Superior temporal gyrus (tissue), 1 donor: Measurements from ENCODE around the gene DNAJB5.

Experiments
- DNase-seq: peaks from one replicate; pipeline ENCODE4 v3.0.0-alpha.2; 2016; ENCODE audit errors: extremely low spot score

The DNAJB5 gene

DNA sequence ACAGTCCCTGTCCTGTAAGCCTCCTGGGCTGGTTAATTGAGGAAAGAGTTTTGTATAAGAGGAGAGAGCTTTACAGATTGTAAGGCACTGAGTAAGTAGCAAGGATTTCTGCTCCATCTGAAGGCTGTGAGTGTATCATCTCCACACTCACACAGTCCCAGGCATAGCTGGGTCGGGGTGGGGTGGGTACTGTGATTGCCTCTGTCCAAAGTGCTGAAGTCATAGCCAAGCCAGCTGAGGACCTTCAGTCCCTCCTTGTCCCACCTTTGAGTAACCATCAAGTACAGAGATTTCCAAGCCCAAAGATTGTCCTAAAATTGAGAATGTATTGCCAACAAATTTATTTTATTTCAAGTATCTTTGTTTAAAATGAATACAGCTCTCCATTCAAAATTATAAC, 5.5 kb upstream of the DNAJB5 start:
- DNase-seq = no peak

DNA sequence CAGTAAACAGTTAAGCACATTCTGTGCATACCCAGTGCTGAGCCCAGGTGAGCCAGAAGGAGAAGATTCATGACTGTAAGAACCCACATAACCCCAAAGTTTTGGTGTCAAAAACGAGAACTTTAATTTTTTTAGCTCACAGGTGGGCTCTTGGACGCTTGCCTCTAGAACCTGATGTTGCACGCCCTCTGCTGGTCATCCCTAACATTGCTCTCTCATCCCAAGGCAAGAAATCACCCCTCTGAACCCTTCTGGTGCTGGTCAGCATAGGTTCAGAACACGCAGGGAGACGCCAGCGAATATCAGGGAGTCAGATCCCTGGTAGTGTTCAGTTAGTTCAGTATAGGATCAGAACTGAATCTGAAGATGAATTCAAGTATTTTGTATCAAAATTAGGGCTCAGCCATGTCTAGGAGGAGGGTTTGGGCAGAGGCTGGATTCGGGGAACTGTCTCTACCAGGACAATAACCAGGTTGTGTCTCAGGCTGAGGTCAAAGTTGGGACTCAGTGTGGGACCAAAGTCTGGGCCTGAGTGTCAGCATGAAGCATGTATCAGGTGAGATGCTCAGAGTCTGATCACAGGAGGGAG, 4.1 kb upstream of the DNAJB5 start:
- peak; percentile 84 for DNase-seq

DNA sequence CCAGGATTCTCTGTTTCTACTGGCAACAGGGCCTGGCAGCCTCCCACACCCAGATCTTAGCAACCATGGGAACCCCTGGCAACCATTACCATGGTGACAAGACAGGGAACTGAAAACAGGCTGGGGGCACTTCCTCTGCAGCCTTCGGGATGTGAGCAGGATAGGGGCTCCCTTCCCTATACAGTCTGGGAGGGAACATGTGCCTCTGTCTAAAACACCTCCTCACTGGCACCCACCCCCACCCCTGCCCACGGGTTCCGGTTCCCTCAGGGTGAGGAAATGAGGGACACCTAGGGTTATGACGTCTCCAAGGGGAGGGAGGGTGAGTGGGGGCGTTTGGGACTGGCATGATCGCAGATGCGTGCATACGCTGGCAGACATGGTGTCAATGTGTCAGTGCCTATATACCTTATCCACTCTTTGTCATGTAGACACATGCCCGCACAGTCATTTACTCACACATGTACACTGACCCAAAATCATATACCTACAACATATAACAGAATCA, 3.0 kb upstream of the DNAJB5 start:
- DNase-seq = peak; percentile 80

DNA sequence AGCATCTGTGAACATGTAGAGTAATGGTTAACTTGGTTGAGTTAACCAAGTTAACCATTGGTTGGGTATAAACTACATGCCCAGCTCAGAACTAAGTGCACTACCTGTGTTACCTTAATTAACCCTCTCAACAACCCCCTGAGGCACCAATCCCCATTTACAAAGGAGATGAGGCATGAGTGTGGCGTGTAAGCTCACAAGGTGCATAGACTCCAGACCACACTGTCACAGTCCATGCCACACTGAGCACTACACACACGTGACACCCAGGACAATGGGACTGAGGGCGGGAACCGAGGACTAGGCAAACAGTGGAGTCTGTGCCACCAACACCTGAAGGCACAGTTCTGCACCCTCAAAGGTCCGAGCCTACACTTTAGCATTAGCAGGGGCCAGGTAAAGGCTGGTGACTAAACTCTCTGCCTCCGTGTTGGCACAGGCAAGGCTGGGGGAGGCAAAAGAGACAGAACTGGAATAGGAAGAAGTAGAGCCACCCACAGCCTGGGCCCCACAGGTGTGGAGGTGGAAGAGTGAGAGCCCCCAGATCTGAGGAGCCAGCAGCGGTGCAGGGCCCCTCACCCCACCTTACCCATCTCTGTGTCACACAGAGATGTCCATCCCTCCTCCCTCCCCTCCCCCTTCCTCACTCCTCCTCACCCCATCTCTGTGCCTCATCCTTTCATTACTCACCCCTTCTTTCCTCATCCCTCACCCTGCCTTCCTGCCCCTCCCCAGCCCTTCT, 2.2 kb upstream of the DNAJB5 start:
- DNase-seq = no peak

DNA sequence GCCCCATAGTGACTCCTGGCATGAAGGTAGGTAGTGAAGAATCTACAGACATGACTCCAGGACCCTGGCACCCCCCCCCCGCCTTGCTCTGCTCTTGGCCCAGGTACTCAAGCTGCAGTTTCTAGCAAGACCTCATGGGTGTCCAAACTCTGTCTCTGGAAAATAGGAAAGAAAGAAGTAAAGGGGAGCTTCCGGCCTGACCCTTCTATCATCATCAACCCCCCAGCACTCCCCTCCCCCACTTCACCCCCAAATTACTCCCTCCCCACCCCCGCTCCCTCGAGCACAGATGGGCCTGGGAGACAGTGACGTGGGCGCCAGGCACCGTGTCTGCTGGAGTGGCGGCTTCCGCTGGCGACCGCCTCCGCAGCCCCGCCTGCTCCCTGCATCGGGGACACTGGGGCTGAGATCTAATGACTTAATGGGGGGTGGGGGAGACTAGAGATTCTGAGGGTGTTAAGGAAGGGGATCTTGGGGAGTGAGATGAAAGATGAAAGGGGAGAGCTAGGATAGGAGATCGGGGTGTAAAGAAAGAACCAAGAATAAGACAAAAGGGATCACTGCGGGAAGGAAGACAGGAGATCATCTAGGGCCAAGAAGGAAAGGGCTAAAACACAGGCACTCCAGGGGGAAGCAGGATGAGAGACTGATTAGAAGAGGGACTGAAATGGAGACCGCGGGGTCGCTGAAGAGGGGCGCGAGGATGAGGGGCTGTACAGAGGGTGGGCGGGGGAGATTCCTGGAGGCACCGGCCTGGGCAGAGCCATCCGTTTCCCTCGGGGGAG, 1.1 kb upstream of the DNAJB5 start:
- DNase-seq = peak; percentile 58

DNA sequence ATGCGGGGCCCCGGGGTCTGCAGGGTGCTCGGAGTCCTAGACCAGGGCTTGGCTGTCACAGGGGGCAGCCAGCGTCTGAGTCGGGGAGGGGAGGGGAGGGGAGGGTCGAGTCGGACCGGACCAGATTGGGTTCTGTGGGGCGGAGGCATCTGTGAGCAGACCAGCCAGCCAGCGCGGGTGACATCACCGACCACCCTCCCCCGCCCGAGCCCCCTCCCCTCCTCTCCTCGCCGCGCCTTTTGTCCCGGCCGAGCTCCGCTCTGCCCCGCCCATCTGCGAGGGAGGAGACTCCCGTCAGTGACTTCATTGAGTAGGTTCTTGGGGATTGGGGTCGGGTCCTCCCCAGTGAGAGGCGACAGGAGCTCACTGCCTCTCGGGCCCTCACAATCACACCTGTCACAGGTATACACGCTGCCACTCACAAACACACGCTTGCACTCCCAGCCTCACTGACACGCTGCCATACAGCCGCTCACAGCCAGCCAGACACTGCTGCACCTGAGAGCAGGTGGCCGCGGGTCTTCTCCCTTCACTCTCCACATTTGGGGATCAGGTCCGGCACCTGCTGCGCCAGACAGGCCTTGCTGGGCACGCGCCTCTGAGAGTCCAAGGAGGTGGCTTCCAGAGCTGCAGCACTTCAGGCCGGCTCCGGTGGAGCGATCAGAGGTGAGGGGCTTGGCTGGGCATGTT, 546 bp downstream of the DNAJB5 start:
- no peak for DNase-seq

DNA sequence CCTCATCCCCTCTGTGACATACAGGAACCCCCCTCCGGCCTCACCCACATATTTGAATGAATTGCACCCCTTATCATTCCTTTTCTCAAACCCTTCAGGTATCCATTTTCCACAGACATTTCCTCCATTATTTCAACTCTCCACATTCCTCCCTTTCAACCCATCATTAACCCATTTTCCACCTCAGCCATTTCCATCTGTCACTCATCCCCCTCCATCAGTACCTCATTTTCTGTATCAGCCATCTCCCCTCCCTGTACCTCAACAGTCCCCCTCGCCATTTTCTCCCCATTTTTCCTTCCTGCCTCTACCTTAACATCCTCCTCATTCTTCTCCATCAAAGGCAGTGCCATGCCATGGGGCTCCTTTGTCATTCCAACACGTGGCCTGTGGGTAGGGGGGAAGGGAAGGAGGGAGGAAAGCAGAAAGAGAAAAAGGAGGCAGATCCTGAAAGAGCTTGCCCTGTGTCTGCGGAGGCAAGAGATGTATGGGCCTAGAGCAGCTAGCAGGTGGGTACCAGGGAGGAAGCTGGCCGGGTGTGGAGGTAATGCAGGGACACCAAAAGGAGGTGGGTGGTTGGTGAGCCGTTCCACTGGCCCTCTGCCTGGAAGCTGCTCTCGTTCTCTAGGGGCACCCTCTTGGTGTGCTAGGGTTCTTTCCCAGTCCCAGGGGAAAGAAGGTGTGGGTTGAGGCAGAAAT, 1.5 kb downstream of the DNAJB5 start:
- no peak for DNase-seq

DNA sequence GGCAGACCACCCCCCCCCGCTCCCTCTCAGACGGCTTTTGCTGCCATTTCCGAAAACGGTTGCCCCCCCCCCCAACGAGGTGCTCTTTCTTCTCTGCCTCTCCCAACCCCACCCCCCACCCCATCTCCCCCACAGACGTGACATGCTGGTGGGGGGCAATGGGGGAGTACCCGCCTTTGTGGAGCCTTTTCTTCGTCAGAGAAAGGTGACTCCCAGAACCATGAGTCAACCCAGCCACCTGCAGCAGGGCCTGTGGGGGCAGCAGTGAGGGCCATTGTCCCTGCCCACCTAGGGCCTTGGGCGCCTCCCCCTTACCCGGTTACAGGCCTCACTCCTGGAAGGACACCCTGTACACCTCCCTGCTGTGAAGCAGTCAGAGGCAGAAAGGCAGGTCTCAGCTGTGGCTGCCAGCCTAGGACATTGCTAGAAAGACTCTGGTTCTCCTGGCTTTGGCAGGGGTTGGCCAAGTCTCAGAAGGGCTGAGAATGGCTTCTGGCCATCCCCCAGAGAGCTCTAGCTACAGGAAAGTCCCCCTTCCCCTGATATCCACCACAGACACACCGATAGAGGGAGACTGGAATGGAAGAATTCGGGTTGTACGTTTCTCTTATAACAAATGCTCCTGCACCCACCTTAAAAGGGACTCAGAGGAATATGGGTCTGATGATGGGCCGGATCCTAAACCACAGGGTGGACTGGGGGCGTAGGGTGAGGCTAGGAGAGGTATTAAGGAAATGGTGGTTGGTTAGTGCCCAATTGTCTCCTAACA, 2.2 kb downstream of the DNAJB5 start:
- no peak for DNase-seq

DNA sequence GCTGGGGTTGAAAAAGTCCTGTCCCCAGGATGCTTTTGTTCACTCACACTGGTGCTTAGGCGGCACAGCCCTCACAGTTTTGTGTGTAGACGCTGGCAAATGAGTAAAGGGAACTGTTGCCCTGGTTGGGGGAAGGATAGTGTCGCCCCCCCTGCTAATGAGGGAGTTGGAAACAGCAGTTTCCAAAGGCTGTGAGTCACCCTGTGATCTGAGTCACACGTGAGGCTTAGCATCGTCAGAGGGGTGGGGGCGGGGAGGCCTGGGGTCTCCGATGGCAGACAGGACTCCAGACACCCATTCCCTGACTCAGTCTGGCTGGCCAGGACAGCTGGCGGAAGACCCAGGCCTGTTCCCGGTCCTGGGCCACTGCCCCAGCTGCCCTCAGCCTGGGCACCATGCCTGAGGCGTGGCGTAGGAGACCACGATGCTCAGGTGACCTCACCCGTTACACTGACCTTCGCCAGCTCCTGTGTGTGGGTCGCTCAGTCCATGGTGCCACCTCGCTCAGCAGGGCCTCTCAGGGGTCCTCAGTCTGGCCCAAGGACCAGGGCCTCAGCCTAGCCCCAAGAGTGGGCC, 2.9 kb downstream of the DNAJB5 start:
- no peak for DNase-seq

DNA sequence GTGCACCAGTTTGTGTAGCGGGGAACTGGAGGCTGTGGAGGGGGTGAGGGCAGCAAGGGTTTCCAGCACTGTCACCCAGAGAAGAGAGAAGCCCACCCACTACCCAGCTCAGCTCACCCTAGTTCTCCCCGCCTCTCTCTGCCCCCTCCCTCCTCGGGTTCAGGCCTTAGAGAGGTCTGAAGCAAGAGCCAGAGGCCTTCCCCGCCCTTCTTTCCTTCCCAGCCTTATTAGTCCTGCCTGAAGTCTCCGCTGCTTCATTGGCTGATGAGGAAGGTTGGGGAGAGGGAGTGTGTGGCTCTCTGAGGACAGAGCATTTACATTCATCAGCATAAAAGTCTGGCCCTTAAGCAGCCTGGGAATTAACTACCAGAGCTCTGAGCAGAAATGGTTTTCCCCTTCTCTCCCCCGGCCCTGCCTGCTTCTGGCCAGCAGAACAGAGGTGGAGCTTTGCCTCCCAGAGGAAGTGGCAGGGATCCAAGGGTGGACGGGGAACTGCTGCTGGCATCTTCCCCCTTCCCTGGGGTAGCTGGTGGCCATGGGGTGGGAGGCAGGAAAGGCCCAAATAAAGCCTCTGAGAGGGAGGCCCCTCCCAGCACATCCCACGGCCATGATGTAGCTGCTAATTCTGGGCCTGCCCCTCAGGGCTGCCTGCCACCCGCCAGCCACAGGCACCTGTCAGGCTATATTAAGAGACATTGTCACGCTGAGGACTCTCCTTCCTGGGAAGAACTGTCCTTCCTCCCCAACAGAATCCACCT, 4.1 kb downstream of the DNAJB5 start:
- peak; percentile 35 for DNase-seq

DNA sequence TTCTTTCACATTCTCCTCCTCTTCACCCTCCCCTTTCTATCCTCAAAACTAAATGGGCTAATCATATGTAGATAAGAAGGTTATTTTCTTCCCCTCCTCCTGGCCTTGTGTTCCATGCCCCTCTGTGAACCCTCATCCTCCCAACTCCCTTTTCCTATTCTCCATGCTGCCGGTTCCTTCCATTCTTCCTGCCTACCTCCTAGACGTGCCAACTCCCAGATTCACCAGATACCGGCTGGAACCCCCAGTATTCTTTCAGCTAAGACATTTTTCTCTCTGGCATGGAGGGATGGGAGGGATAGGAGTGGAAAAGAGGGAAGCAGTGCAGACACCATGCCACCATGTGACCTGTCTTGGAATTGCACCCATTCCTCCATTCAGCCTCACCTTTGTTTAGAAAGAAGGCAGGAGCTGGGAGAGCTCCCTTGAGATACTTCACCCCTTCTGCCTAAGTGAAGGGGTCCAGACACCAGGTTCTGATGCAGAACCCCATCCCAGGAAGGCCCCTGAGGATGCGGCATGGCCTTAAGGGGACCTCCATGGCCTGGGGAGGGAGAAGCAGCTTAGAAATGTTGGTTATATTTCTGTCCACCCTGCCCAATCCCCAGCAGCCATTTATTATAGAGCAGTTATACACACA, 4.8 kb downstream of the DNAJB5 start:
- peak; percentile 70 for DNase-seq

DNA sequence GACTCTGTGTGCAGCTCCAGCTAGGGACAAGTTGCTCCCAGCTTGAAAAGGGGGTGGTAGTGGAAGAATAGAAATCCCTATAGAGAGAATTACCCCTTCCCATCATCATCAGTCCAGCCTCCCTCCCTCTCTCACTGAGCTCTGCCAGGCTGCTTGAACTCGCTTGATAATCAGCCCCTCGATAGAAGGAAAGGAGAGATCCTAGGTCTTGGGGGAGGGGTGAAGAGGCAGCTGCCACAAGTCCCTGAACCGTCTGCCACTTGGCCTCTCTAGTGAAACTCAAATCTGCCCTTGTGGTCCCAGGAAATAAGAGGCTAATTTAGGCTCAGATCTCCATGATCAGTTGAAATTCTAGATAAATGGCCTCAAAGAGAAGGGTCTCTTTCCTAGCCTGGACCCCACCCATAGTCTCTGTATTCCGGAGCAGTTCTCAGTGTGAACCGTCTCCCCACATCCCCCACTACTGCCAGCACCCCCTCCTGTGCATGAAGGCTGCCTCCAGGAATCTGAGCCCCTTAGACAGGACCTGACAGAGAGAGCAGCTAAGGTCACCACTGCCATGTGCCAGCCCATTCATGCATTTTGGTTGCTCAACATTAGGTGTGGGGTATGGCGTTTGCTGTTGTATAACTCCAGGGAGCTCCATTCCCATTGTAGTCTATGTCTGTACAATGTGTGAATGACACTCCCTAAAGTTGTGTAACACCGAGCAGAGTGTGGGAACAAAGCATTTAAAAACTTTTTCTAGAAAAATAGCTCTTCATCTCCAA, 5.5 kb downstream of the DNAJB5 start:
- DNase-seq = no peak

DNA sequence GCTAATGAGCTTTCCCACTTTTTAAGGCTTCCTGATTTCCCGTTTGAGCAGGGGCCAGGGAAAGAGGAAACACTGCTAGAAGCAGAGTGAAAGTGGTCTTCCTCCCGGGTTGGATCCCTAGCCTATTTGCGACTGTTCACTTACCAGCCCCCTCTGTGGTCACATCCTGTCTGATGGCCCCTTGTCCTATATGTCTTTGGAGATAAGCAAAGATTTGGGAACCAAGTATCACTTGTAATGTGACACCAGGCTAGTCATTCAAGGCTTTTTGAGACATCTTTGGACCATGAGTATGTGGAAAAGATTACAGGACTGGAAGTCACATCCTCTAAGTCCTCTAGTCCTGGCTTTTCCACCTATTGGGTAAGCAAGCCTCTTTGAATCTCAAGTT, 6.1 kb downstream of the DNAJB5 start:
- DNase-seq = no peak

DNA sequence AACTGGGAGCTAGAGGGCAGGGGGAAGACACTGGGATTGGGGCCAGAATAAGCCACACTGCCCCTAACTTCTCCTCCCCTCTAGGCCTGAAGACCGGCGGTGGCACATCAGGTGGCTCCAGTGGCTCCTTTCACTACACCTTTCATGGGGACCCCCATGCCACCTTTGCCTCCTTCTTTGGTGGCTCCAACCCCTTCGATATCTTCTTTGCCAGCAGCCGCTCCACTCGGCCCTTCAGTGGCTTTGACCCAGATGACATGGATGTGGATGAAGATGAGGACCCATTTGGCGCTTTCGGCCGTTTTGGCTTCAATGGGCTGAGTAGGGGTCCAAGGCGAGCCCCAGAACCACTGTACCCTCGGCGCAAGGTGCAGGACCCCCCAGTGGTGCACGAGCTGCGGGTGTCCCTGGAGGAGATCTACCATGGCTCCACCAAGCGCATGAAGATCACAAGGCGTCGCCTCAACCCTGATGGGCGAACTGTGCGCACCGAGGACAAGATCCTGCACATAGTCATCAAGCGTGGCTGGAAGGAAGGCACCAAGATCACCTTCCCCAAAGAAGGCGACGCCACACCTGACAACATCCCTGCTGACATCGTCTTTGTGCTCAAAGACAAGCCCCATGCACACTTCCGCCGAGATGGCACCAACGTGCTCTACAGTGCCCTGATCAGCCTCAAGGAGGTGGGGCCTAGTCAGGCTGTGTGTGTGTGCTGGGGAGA, 6.8 kb downstream of the DNAJB5 start:
- no peak for DNase-seq

DNA sequence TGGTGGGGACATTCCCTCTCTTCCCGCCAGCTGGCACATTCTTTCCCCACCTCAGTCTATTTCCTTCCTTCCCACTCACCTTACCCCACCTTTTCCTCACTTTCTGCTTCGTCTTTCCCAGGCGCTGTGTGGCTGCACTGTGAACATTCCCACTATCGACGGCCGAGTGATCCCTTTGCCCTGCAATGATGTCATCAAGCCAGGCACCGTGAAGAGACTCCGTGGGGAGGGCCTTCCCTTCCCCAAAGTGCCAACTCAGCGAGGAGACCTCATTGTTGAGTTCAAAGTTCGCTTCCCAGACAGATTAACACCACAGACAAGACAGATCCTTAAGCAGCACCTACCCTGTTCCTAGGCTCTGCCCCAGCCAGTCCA, 7.3 kb downstream of the DNAJB5 start:
- no peak for DNase-seq

DNA sequence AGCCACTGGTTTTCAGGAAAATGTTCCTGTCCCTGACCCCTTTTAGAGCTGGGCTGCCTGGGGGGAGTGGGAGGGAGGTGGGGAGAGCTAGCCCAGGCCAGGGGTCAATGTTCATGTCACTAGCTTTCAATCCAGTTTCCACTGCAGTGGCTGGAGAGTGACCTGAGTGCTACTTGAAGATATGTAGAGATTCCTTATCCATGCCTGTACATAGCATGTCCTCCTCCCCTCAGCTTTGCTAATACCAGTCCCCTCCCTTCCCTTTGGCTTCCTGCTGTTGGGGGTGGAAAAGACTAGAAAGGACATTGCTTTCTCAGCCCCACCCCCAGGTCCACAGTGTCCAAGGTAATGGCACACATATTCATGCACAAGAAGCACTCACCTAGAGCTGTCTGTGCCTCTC, 7.8 kb downstream of the DNAJB5 start:
- DNase-seq = no peak

DNA sequence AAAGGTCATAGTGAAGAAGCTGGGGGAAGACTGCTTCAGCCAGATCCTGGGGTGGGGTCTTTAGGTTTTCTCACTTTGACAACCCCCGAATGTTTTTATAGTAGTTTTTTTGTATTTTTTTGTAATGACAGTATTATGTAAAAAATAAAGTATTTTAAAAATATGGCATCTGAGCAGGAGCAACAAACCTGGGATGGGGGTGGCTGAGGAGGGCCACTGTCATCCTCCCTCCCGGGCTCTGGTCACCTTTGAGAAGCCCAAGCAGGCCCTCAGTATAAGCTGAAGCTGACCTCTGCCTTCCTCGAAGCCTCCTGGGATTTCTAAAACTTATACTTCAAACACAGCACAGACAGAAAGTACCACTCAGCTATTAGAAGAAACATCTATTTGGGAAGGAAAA, 8.7 kb downstream of the DNAJB5 start:
- no peak for DNase-seq

DNA sequence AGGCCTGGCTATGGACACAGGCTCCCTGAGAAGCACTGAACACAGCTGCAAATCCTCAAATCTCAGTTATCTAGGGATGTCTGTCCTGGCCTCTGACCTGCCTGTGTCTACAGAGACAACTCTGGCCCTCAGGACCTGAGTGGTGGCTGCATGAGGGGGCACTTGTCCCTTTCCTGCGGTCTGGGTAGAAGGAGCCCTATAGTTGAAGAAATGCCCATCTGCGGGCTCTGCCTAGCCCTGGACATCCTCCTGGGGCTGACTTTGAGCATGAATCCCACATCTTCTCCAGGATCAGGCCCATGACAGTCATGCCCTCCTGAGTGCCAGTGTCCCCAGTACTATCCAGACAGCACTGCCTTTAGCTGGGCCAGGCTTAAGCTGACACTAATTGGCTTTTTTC, 10.0 kb downstream of the DNAJB5 start:
- no peak for DNase-seq
